ENCODE data around the gene PRR30. TPM values are rescaled to one million over a fixed set of nuclear protein-coding genes. Genes with fewer than 3 reads are reported as not detected.
"Not testable (repeated sequence)": the region's sequence is repeated elsewhere in the genome, so short reads cannot be mapped to it uniquely, and the experiment has no call there.

The PRR30 gene
- total RNA-seq, 1 donor from 2014 or later: not detected

DNA sequence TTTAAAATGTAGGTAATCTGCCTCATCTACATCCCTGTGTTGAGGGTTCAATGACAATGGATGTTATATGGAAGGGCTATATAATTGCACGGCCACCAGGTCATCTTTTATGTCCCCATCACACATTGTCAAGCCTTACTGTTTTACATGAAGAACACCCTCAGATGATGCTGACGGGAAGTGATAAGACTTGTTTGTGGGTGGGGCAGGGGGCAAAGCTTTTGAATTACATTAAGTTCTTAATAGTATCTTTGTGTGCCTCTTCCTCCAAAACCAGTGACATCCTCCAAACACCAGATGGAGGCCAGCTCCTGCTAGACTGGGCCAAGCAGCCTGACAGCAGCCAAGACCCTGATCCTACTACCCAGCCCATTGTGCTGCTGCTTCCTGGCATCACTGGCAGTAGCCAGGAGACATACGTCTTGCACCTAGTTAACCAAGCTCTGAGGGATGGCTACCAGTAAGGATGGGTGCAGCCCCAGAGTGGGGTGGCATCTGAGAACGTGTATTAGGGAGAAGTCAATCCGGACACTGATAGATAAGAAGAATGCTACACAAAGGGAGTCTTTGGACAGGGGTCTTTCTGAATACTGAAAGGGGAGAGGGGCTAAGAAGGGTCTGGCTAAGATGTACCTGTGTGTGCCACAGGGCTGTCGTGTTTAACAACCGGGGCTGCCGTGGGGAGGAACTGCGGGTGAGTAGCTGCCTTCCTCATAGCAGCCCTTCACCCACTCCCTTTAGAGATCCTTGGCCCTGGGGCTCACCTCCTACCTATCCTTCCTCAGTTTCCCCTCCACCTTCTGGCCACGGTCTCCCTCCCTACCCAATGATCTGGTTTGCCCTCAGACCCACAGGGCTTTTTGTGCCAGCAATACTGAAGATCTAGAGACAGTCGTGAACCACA lies 10.3 kb downstream of the PRR30 start:
- DNase-seq: no peak

GRCh38 chr2:27127883-27128667 lies 11.1 kb downstream of the PRR30 start:
- DNase-seq: no peak

DNA sequence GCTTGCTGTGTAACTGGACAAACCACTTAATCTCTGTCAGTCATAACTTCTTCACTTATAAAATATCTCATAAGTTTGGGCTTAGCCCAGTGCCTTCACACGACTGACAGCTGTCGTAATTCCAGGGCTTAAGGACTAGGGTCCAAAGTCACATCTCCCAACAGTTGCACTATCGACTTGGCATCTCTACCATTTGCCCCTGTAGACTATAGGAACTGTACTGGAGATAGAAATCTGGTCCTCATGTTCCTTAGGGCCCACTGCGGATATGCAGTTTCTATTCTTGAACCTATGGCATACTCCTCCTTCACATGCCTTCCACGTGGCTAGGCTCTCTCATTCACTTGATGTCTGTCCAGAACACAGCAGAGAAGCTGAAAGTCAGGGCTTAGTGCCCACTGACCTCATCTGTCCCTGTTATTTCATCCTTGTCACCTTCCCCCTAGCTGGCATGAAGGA lies 12.9 kb downstream of the PRR30 start:
- no peak for DNase-seq

- DNase-seq: no peak
Measured at GRCh38 chr2:27125104-27125503, 14.1 kb downstream of the PRR30 start.

DNA sequence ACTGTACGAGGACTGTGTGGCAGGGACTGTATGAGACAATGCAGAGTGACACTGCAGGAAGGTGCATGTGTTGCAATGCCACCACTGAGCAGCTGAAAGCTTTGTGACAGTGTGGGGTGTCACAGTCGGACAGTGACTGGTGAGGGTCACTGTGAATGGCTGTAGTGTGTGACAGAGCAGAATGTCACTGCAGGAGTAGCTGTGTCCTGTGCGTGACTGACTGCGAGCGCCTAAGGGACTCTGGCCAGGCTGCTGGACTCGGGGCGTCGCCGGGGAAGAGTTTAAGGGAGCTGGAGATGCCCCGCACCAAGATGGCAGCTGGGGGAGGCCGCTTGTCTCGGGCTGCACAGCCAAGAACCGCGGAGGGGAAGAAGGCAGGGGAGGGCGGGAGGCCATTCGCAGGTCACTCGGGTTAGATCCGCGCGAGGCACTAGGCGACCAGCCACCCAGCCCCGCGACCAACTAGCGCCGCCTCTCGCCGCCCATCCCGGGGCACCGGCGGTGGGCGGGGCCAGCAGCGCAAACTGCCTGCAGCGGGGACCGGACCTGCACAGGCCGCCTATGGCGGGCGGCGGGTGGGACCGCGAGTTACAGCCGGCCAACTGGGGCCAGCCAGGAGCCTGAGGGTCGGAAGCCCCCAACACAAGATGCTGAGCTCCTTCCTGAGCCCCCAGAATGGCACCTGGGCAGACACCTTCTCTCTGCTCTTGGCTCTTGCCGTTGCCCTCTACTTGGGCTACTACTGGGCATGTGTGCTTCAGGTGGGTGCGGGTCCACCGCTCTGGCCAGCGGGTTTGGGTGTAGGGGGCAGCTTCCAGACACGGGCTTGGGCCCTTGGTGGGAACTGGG lies 15.7 kb downstream of the PRR30 start, which contains the start of gene ABHD1:
Gene ABHD1 (plus strand): TSS at position 514 of the 849 bp plus-strand sequence. CDS start 134 bp downstream, at position 648.
- DNase-seq: no peak

DNA sequence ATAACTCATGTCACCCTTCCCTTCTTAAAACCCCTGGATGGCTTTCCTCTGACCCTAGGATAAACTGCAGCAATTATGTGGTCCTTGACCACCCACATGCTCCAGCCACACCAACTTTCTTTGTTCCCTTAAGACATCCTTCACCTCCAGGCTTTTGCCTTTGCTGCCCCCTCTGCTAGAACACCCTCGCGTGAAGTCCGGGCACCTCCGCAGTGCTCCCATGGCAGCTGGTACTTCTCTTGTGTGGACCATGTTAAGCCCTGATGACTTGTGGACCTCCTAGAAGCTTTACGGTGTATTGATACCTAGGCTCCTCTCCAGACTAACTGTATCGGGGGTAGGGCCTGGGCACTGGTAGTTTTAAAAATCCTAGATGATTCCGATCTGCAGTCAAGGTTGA lies 16.4 kb downstream of the PRR30 start:
- no peak for DNase-seq

- no peak for DNase-seq
Measured at GRCh38 chr2:27121906-27122305, 17.3 kb downstream of the PRR30 start.

- DNase-seq: not testable (repeated sequence)
Measured at GRCh38 chr2:27119330-27119670, 19.9 kb downstream of the PRR30 start.

- DNase-seq: peak; percentile 50
Measured at GRCh38 chr2:27118525-27119329, 20.5 kb downstream of the PRR30 start, which contains the start of gene CGREF1. CGREF1 (minus strand) TSS chr2:27119128; CDS start chr2:27104366, 14,762 bp downstream.

GRCh38 chr2:27117995-27118524 lies 21.1 kb downstream of the PRR30 start:
- no peak for DNase-seq

- no peak for DNase-seq
Measured at GRCh38 chr2:27115519-27115918, 23.7 kb downstream of the PRR30 start.

GRCh38 chr2:27111392-27112078 lies 27.7 kb downstream of the PRR30 start:
- not testable (repeated sequence) for DNase-seq

DNA sequence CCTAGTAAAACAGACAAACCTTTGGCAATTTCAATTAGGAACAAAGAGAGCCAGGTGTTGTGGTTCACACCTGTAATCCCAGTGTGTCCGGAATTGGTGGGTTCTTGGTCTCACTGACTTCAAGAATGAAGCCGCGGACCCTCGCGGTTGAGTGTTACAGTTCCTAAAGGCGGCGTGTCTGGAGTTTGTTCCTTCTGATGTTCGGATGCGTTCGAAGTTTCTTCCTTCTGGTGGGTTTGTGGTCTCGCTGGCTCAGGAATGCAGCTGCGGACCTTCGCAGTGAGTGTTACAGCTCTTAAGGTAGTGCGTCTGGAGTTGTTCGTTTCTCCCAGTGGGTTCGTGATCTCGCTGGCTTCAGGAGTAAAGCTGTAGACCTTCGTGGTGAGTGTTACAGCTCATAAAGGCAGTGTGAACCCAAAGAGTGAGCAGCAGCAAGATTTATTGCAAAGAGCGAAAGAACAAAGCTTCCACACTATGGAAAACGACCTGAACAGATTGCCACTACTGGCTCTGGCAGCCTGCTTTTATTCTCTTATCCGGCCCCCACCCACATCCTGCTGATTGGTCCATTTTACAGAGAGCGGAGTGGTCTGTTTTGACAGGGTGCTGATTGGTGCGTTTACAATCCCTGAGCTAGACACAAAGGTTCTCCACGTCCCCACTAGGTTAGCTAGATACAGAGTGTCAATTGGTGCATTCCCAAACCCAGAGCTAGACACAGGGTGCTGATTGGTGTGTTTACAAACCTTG lies 28.4 kb downstream of the PRR30 start:
- not testable (repeated sequence) for DNase-seq

DNA sequence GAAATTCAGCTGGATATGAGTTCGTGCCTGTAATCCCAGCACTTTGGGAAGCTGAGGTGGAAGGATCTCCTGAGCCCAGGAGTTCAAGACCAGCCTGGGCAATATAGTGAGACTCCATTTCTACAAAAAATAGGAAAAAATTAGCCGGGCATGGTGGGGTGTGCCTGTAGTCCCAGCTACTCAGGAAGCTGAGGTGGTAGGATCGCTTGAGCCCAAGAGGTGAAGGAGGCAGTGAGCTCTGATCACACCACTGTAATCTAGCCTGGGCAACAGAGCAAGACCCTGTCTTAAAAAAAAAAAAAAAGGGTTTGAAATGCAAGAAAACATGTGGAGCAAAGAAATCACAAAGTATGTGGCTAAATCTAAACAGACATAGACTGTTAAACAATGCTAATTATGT lies 30.1 kb downstream of the PRR30 start:
- no peak for DNase-seq

DNA sequence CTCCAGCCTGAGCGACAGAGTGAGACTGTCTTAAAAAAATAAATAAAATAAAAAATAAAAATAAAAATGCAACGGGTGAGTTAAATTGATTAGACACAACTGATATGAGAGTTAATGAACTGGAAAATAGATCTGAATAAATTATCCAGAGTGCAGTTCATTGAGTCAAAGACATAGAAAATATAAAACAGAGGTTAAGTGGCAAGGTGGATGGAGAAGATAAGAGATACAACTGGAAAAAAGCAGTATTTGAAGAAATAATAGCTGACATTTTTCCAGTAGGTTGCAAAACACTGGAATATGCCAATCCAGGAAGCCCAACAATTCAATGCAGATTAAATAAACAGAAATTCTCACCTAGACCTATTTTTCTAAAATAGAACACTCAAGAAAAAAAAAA lies 31.0 kb downstream of the PRR30 start:
- no peak for DNase-seq

- no peak for DNase-seq
Measured at GRCh38 chr2:27105981-27106380, 33.2 kb downstream of the PRR30 start.

- no peak for DNase-seq
Measured at GRCh38 chr2:27102329-27102728, 36.9 kb downstream of the PRR30 start.

GRCh38 chr2:27100036-27100435 lies 39.2 kb downstream of the PRR30 start:
- DNase-seq: no peak

- DNase-seq: no peak
Measured at GRCh38 chr2:27099334-27099955, 39.8 kb downstream of the PRR30 start.

All from skin of body (tissue), 2 donors.